HepG2 (cell line): Measurements from ENCODE around the gene RNF149. TPM values are rescaled to one million over a fixed set of nuclear protein-coding genes. Genes with fewer than 3 reads are reported as not detected.

ENCODE experiments used
- BCL6 ChIP-seq: IDR thresholded peaks from 2 replicates; pipeline ENCODE4 v1.6.1; 2016; ENCODE audit warnings: missing genetic modification reagents, missing compliant biosample characterization
- EP300 ChIP-seq, 3 experiments: sonication (generic) in 1 of 3; formaldehyde crosslinking in 1 of 3; IDR thresholded peaks; 2 replicates each; pipeline versions ENCODE4 v1.5.1 to v1.6.1; 2011 to 2020; ENCODE audit warnings: low read depth in 2 of 3, low read length in 2 of 3, borderline replicate concordance in 1 of 3, improper control_type of control experiment in 1 of 3, mild to moderate bottlenecking in 1 of 3, missing genetic modification reagents in 1 of 3, moderate library complexity in 1 of 3
- KAT7 ChIP-seq: IDR thresholded peaks from 2 replicates; pipeline ENCODE4 v1.6.1; 2018; ENCODE audit warnings: borderline replicate concordance, missing compliant biosample characterization
- NFE2 ChIP-seq: sonication (generic); formaldehyde crosslinking; IDR thresholded peaks from 2 replicates; pipeline ENCODE4 v1.4.0; 2020; ENCODE audit warnings: missing genetic modification reagents
- SP4 ChIP-seq: sonication (generic); formaldehyde crosslinking; IDR thresholded peaks from 2 replicates; pipeline ENCODE4 v1.8.1; 2023; ENCODE audit warnings: mild to moderate bottlenecking, missing genetic modification reagents
- ZBTB34 ChIP-seq: sonication (generic); formaldehyde crosslinking; IDR thresholded peaks from 2 replicates; pipeline ENCODE4 v1.8.0; 2022; ENCODE audit warnings: mild to moderate bottlenecking, missing genetic modification reagents
- ZNF318 ChIP-seq: sonication (generic); formaldehyde crosslinking; IDR thresholded peaks from 2 replicates; pipeline ENCODE4 v1.4.0; 2020; ENCODE audit warnings: mild to moderate bottlenecking, missing genetic modification reagents
- ZNF331 ChIP-seq: sonication (generic); formaldehyde crosslinking; IDR thresholded peaks from 2 replicates; pipeline ENCODE4 v1.4.0; 2020; ENCODE audit warnings: missing genetic modification reagents
- ZNF563 ChIP-seq: sonication (generic); formaldehyde crosslinking; IDR thresholded peaks from 2 replicates; pipeline ENCODE4 v1.8.0; 2022; ENCODE audit warnings: mild to moderate bottlenecking, moderate library complexity, missing genetic modification reagents
- ZSCAN22 ChIP-seq: sonication (generic); formaldehyde crosslinking; IDR thresholded peaks from 2 replicates; pipeline ENCODE4 v1.4.0; 2020; ENCODE audit warnings: mild to moderate bottlenecking, missing genetic modification reagents
- polyA plus RNA-seq, 8 experiments: library from polyadenylated mRNA; depleted of rRNA in 3 of 8; stranded (reverse) in 7 of 8; unstranded in 1 of 8; fragments of >200 nt; fragmentation: Illumina TruSeq in 4 of 8; extraction: Trizol in 4 of 8; gene quantifications; 2 replicates each; pipeline versions ENCODE4 v1.2.1 to v1.2.3, GENCODE V29; 2011 to 2016; ENCODE audit warnings: low read depth in 4 of 8, missing spikeins in 1 of 8, mixed read lengths in 1 of 8; ENCODE audit not compliant: insufficient read depth in 1 of 8
- total RNA-seq, 5 experiments: library from RNA; depleted of rRNA; stranded (reverse); fragments of >200 nt; fragmentation: Illumina TruSeq; extraction: Trizol; gene quantifications; 2 replicates each; pipeline ENCODE4 v1.2.3, GENCODE V29; 2016; ENCODE audit warnings: low read depth in 1 of 5
- TF ChIP-seq, protein P1 (sequence below): sonication (generic); formaldehyde crosslinking; IDR thresholded peaks from 2 replicates; pipeline ENCODE4 v1.4.0; 2020; ENCODE audit warnings: missing genetic modification reagents, borderline replicate concordance
- TF ChIP-seq, protein P2 (sequence below): sonication (generic); formaldehyde crosslinking; IDR thresholded peaks from 2 replicates; pipeline ENCODE4 v1.5.0; 2020; ENCODE audit warnings: mild to moderate bottlenecking, missing genetic modification reagents
- TF ChIP-seq, protein P3 (sequence below): sonication (generic); formaldehyde crosslinking; IDR thresholded peaks from 2 replicates; pipeline ENCODE4 v1.5.0; 2020; ENCODE audit warnings: missing genetic modification reagents

Gene RNF149
- total and polyA plus RNA-seq, 2 of the 13 experiments (the other 11 are each of a cell fraction or from before 2014, with no cell fraction given) = 87.6 to 109 TPM

- TF ChIP-seq ZNF318 (CRISPR knock-in tag) (no peak; the same call in 1 of the 2 replicates), EP300 (IDR thresholded peaks at IDR 0.05; ENCODE audit: low read depth in 2 of 2, low read length in 2 of 2) (0 out of 4 replicates have a peak, but pooled peaks of 1 of the 2 experiments have one; percentile 10), EP300 (CRISPR knock-in tag; IDR thresholded peaks at IDR 0.05; ENCODE audit: borderline replicate concordance) (no peak), SP4 (CRISPR knock-in tag) (no peak), KAT7 (0 out of 2 replicates have a peak, but pooled peaks have one; percentile 15), ZBTB34 (0 out of 2 replicates have a peak, but pooled peaks have one; percentile 20), NFE2 (CRISPR knock-in tag) (no peak), BCL6 (CRISPR knock-in tag) (peak; percentile 15; the same call in 1 of the 2 replicates), ZNF331 (CRISPR knock-in tag) (no peak), ZSCAN22 (CRISPR knock-in tag) (no peak), ZNF563 (CRISPR knock-in tag) (no peak)
- TF ChIP-seq, protein P1, sequence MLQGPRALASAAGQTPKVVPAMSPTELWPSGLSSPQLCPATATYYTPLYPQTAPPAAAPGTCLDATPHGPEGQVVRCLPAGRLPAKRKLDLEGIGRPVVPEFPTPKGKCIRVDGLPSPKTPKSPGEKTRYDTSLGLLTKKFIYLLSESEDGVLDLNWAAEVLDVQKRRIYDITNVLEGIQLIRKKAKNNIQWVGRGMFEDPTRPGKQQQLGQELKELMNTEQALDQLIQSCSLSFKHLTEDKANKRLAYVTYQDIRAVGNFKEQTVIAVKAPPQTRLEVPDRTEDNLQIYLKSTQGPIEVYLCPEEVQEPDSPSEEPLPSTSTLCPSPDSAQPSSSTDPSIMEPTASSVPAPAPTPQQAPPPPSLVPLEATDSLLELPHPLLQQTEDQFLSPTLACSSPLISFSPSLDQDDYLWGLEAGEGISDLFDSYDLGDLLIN = no peak
- TF ChIP-seq, protein P2, sequence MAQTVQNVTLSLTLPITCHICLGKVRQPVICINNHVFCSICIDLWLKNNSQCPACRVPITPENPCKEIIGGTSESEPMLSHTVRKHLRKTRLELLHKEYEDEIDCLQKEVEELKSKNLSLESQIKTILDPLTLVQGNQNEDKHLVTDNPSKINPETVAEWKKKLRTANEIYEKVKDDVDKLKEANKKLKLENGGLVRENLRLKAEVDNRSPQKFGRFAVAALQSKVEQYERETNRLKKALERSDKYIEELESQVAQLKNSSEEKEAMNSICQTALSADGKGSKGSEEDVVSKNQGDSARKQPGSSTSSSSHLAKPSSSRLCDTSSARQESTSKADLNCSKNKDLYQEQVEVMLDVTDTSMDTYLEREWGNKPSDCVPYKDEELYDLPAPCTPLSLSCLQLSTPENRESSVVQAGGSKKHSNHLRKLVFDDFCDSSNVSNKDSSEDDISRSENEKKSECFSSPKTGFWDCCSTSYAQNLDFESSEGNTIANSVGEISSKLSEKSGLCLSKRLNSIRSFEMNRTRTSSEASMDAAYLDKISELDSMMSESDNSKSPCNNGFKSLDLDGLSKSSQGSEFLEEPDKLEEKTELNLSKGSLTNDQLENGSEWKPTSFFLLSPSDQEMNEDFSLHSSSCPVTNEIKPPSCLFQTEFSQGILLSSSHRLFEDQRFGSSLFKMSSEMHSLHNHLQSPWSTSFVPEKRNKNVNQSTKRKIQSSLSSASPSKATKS (CRISPR knock-in tag) = no peak
- TF ChIP-seq, protein P3, sequence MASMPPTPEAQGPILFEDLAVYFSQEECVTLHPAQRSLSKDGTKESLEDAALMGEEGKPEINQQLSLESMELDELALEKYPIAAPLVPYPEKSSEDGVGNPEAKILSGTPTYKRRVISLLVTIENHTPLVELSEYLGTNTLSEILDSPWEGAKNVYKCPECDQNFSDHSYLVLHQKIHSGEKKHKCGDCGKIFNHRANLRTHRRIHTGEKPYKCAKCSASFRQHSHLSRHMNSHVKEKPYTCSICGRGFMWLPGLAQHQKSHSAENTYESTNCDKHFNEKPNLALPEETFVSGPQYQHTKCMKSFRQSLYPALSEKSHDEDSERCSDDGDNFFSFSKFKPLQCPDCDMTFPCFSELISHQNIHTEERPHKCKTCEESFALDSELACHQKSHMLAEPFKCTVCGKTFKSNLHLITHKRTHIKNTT (CRISPR knock-in tag) = no peak
Observed at GRCh38 chr2:101310090-101310833, 1.8 kb upstream of the RNF149 start (continued).
